GM18861 (cell line): ENCODE measurements around the gene FCER2.
"Not testable (repeated sequence)": the region's sequence is repeated elsewhere in the genome, so short reads cannot be mapped to it uniquely, and the experiment has no call there.

Experiments used
- ATAC-seq: cut with Tn5 transposase; IDR thresholded peaks from one replicate; pipeline ENCODE4 v1.9.1; 2021; ENCODE audit not compliant: unreplicated experiment

FCER2 gene

DNA sequence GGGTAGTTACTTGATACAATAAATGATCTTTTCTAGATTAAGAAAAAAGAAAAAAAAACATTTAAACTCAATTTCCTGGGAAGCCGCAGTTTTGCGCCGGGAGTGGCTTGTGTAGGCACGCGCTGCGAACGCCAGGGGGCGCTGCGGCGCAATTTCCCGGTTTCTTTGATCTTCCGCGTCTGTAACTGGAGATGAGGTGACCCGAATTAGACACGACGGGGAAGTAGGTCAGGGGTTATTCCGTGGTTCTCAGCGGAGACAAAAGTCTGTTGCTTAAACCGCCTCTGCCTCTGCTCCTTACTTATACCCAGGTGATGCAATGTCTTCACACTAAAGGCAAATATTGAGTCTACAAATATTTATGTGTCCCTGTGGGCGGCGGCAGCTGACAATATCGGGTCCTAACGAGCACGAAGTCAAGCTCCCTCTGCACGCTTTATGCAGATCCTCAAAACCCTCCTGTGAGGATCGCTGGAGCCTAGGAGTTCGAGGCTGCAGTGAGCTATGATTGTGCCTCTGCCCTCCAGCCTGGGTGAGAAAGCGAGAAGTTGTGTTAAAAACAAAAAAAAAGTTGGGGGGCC, 49.8 kb downstream of the FCER2 start:
- no peak for ATAC-seq

DNA sequence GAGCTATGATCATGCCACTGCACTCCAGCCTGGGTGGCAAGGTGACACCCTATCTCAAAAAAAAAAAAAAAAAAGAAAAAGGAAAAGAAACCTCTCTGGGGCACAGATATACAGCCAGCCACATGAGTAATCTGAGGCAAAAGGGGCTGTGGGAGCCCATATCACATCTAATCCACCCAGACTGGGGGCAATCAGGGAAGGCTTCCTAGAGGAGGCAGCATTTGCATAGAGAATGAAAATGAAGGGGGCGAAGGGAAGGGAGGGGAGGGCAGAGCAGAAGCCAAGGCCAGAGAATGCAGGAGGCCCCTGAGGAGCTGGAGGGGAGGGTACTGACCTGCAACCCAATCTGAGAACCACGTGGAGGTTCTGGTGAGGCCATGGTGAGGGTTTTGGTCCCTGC, 51.8 kb downstream of the FCER2 start:
- ATAC-seq, result no peak

DNA sequence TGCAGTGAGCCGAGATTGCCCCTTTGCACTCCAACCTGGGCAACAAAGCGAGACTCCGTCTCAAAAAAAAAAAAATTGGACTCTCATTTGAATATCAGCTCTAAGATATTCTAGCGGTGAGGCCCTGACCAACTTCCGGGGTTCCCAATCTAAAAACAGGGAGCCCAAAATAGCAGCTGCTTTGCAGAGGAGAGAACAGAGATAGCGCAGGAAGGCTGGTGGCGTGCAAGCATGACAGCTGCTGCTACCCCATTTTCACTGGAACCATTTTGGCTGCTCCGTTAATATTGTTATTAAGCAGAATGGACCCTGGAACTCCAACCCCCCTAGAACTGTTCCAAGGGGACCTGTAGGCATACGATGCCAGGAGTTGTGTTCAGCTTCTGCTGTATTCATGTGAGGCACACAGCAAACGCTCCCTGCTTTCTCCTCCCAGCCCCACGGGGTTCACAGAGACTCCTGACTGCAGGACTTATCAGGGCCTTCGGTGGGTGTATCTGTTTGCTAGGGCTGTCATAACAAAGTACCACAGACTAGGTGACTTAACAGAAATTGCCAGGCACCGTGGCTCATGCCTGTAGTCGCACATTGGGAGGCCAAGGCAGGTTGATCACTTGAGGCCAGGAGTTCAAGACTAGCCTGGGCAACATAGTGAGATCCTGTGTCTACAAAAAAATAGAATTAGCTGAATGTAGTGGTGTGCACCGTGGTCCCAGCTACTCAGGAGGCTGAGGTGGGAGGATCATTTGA, 53.5 kb downstream of the FCER2 start:
- ATAC-seq, result no peak

DNA sequence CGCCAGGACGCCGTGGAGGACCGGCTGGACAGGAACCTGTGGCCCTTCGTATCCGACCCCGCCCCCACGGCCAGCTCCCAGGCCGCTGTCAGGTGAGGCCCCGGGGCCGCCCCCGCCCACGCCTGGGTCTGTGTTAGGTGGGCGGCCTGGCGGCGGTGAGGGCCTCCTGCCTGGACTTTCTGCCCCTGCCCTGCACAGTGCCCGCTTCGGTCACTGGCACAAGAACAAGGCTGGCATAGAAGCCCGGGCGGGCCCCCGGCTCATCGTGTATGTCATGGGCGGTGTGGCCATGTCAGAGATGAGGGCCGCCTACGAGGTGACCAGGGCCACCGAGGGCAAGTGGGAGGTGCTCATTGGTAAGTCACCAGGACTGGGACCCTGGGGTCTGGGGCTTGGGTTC, 54.8 kb downstream of the FCER2 start:
- ATAC-seq, result no peak

GRCh38 chr19:7646426-7646700, 55.6 kb downstream of the FCER2 start:
- ATAC-seq, result no peak

DNA sequence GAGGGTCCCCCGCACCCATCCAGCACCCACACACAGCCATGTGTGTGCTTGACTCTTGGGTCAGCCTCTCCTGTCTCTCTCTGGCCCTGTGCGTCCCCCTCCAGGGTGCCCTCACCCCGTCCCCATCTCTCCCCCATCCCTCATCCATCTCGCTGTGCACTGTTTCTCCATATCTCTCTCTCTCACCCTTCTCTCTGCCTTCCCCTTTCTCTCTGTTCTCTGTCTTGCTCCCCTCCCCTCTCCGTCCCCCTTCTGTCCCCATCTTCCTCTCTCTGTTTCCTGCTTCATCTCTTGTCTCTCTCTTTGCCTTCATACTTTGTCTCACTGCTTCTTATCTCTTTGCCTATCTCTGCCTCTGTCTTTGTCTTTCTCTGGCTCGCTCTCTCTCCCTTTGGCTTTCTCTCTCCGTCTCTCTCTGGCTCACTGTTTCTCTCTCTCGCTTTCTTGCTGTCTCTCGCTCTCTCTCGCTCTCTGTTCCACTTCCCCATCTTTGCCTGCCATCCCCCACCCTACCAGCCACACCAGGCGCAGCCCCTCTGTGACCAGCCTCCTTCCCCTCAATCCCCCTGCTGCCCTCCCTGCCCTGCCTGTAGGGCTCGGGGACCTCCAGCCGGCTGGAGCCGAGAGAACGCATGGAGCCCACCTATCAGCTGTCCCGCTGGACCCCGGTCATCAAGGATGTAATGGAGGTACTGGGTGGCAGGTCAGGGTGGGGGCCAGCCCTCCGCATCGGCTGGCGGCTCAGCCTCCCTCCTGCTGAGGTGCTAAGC, 56.1 kb downstream of the FCER2 start:
- no peak for ATAC-seq

- ATAC-seq, result no peak
These were observed 56.8 kb downstream of the FCER2 start for GRCh38 chr19:7645163-7645562.

- ATAC-seq, result no peak
These were observed 57.4 kb downstream of the FCER2 start for GRCh38 chr19:7644550-7644877.

DNA sequence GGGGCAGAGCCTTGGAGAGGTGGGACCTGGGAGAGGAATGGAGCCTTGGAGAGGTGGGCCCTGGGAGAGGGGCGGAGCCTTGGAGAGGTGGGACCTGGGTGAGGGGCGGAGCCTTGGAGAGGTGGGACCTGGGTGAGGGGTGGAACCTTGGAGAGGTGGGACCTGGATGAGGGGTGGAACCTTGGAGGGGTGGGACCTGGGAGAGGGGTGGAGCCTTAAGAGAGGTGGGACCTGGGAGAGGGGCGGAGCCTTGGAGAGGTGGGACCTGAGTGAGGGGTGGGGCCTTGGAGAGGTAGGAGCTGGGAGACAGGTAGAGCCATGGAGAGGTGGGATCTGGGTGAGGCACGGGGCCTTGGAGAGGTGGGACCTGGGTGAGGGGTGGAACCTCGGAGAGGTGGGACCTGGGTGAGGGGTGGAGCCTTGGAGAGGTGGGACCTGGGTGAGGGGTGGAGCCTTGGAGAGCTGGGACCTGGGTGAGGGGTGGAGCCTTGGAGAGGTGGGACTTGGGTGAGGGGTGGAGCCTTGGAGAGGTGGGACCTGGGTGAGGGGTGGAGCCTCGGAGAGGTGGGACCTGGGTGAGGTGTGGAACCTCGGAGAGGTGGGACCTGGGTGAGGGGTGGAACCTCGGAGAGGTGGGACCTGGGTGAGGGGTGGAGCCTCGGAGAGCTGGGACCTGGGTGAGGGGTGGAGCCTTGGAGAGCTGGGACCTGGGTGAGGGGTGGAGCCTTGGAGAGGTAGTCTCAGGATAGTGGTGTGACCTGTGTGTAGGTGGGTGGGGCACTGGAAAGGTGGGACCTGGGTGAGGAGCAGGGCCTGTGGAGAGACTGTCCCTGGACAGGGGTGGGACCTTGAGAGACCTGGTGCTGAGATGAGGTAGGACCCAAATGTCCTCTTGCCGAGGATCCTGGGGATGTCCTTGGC, 58.0 kb downstream of the FCER2 start:
- ATAC-seq, result not testable (repeated sequence)

GRCh38 chr19:7643031-7643415, 58.9 kb downstream of the FCER2 start:
- no peak for ATAC-seq

DNA sequence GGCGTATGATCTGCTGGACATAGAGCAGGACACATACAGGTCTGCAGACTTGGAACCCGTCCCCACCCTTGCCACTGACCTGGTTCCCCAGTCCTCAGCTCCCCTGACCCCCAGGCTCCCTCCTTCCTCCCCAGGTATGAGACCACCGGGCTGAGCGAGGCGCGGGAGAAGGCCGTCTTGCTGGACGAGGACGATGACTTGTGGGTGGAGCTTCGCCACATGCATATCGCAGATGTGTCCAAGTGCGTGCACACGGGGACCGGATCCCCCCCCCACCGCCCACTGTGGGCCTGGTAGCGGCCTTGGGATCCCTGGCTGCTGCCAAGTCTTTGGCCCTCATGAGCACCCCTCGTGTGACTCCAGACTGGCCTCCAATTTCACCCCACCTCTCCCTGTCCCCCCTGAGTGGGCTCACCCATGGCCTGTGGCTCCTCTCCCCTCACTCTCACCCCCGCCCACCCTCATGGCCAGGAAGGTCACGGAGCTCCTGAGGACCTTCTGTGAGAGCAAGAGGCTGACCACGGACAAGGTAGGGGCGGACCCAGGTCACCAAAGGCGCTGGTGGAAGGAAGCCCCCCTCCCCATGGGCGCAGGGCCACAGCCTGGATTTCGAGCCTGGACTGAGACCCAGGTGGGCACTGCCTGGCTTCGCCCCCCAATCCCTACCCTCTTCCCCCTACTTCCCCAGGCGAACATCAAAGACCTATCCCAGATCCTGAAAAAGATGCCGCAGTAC, 59.5 kb downstream of the FCER2 start:
- ATAC-seq, result no peak

DNA sequence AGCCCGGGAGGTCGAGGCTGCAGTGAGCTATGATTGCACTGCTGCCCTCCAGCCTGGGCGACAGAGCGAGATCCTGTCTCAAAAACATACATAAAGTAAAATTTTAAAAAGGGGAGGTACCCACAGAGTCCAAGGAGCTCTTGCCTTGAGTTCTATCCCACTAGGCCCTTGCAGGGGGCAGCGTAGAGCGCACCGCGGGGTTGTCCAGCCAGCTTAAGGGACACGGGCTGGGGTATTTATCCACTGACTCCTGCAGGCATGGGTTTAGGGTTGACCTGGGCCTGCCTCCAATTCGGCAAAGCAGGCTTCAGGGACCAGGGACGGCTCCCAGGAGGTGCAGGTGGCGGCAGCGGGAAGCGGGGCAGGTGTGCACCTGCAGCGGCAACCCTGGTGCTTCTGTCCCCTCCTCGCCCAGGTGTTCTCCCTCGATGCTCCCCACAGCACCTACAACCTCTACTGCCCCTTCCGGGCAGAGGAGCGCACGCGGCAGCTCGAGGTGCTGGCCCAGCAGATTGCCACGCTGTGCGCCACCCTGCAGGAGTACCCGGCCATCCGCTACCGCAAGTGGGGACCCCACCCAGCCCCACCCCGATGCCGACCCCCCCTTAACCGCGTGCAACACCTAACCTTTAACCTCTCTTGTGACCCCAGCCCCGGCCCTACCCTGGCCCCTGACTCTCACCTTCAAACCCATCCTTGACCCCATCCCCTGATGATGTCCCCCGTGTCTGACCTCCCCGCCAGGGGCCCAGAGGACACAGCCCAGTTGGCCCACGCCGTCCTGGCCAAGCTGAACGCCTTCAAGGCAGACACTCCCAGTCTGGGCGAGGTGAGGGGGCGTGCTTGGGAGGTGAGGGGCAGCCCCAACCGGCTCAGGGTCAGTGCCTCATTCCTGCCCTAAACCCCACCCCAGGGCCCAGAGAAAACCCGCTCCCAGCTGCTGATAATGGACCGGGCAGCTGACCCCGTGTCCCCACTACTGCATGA, 60.3 kb downstream of the FCER2 start:
- no peak for ATAC-seq

DNA sequence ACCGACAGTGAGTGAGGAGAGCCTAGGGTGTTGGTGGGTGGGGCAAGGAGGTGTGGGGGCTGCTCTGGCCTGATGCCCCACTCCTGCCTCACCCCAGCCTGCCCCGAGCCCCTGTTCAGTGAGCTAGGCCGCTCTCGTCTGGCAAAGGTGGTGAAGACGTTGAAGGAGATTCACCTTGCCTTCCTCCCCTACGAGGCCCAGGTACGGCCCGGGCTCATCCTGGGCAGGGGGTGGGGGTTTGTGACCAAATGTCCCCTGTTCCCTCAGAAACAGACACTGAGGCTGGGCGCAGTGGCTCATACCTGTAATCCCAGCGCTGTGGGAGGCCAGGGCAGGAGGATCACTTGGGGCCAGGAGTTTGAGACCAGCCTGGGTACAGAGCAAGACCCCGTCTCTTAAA, 61.1 kb downstream of the FCER2 start:
- no peak for ATAC-seq

DNA sequence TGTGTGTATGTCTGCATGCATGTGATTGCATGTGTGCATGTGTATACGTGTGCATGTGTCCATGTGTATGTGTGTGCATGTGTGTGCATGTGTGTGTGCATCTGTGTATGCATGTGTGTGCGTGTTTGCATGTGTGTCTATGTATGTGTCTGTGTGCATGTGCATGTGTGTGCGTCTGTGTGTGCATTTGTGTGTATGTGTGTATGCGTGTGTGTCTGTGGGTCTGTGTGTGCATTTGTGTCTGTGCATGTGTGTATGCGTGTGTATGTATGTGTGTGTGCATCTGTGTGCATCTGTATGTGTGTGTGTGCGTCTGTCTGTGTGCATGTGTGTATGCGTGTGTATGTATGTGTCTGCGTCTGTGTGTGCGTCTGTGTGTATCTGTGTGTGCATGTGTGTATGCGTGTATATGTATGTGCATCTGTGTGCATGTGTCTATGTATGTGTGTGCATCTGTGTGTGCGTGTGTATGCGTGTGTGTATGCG, 62.0 kb downstream of the FCER2 start:
- no peak for ATAC-seq

DNA sequence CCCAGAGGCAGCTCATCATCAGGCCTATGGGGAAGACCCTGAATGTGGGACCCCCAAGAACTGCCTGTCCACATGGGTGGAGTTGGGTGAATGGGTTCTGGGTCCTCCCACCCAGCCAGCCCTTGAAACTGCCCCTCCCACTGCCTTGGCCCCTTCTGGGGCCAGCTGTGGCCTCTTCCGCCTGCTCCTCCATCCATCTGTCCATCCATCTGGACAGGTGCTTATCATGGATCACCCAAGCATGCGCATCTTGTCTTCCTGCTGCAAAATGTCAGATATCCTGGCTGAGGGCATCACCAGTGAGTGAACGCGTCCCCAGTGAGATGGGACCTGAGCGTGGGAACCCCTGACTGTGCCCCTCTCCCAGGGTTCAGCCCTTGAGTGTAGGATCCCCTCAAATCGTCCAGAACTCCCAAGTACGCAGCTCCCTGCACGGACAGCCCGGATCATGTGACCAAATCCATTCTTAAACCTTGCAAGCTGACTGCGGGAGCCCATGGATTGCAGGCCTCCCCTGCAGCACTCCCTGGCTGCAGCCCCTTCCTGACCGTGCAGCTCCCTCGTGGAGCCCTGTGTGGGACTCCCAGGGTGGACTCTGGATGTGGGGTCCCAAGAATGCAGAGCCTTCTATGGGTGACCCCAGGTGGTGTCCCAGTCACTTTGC, 63.0 kb downstream of the FCER2 start:
- no peak for ATAC-seq
